ENCODE measurements around the gene OPN1LW.
"Not testable (repeated sequence)": the region's sequence is repeated elsewhere in the genome, so short reads cannot be mapped to it uniquely, and the experiment has no call there.

OPN1LW gene

GRCh38 chrX:154144010-154144409 lies at the start of gene OPN1LW:
Gene OPN1LW, plus strand, starts transcription at chrX:154144243. Its CDS starts 41 bp downstream, at chrX:154144284.
- not testable (repeated sequence) for DNase-seq (ENCODE audit: low spot score)

- no peak for DNase-seq (ENCODE audit: low spot score)
Observed at GRCh38 chrX:154094833-154095232, 49.2 kb upstream of the OPN1LW start.

- DNase-seq (ENCODE audit: low spot score): peak; percentile 21
Observed at GRCh38 chrX:154096140-154097002, 47.7 kb upstream of the OPN1LW start.

- DNase-seq (ENCODE audit: low spot score): peak; percentile 70
Observed at GRCh38 chrX:154097003-154097588, 46.9 kb upstream of the OPN1LW start.

- DNase-seq (ENCODE audit: low spot score): peak; percentile 94
Observed at GRCh38 chrX:154097589-154098541, 46.2 kb upstream of the OPN1LW start, which contains the start of gene MECP2. Gene MECP2, minus strand, starts transcription at chrX:154097717.

- DNase-seq (ENCODE audit: low spot score): no peak
Observed at GRCh38 chrX:154098551-154098950, 45.5 kb upstream of the OPN1LW start.

- DNase-seq (ENCODE audit: low spot score): no peak
Observed at GRCh38 chrX:154113729-154114128, 30.3 kb upstream of the OPN1LW start.

GRCh38 chrX:154114652-154115051 lies 29.4 kb upstream of the OPN1LW start:
- DNase-seq (ENCODE audit: low spot score): no peak

GRCh38 chrX:154115071-154115470 lies 29.0 kb upstream of the OPN1LW start:
- no peak for DNase-seq (ENCODE audit: low spot score)

- DNase-seq (ENCODE audit: low spot score): no peak
Observed at GRCh38 chrX:154115750-154116149, 28.3 kb upstream of the OPN1LW start.

GRCh38 chrX:154116426-154117211 lies 27.4 kb upstream of the OPN1LW start:
- no peak for DNase-seq (ENCODE audit: low spot score)

GRCh38 chrX:154117566-154117965 lies 26.5 kb upstream of the OPN1LW start:
- DNase-seq (ENCODE audit: low spot score): no peak

GRCh38 chrX:154120567-154120966 lies 23.5 kb upstream of the OPN1LW start:
- no peak for DNase-seq (ENCODE audit: low spot score)

- no peak for DNase-seq (ENCODE audit: low spot score)
Observed at GRCh38 chrX:154121207-154121606, 22.8 kb upstream of the OPN1LW start.

GRCh38 chrX:154121961-154122360 lies 22.1 kb upstream of the OPN1LW start:
- no peak for DNase-seq (ENCODE audit: low spot score)

- peak; percentile 20 for DNase-seq (ENCODE audit: low spot score)
Observed at GRCh38 chrX:154123241-154124219, 20.5 kb upstream of the OPN1LW start.

GRCh38 chrX:154125391-154126040 lies 18.5 kb upstream of the OPN1LW start:
- peak; percentile 7 for DNase-seq (ENCODE audit: low spot score)

- no peak for DNase-seq (ENCODE audit: low spot score)
Observed at GRCh38 chrX:154126101-154126500, 17.9 kb upstream of the OPN1LW start.

GRCh38 chrX:154131955-154132354 lies 12.1 kb upstream of the OPN1LW start:
- no peak for DNase-seq (ENCODE audit: low spot score)

- no peak for DNase-seq (ENCODE audit: low spot score)
Observed at GRCh38 chrX:154132366-154132765, 11.7 kb upstream of the OPN1LW start.
